ENCODE measurements around the gene AMOT. TPM values are rescaled to one million over a fixed set of nuclear protein-coding genes. Genes with fewer than 3 reads are reported as not detected.

The AMOT gene
- total and polyA plus RNA-seq, 10 of the 15 experiments (the other 5 are each of a cell fraction or from before 2014, with no cell fraction given): 0.92 to 14.5 (median 2.9) TPM

- no peaks in the 10 kb centered on the region for H3K9me3 ChIP-seq (replicated peaks; ENCODE audit: control insufficient read depth, insufficient read depth, low read length)
- intact Hi-C loops (cut with micrococcal nuclease; ENCODE audit: unreplicated experiment): loop anchor here (10.0 kb wide), 4 partner anchors 206 to 874 kb away; no protein-coding TSS in a partner anchor
- in situ Hi-C loops (cut with MboI): no loop called here
- no TSS peak for BruUV-seq (replicated peaks)
- no peak overlapping the region for H3K9ac ChIP-seq (ENCODE audit: control insufficient read depth, insufficient read depth, low read length)
- H3K79me2 ChIP-seq (ENCODE audit: control insufficient read depth, insufficient read depth, low read length): no peaks in the 10 kb centered on the region
- ChIA-PET RAD21 (ENCODE audit: unreplicated experiment) (no interaction called here), SMC1A (ENCODE audit: uncharacterized antibody, unreplicated experiment) (interaction anchor here (1.0 kb wide), 1 partner anchor 8 kb away, joined by 3 read pairs; no protein-coding TSS in a partner anchor), POLR2A (no interaction called here), CTCF (interaction anchor here (0.8 kb wide), 1 partner anchor 77 kb away, joined by 3 read pairs; no protein-coding TSS in a partner anchor)
- no peaks in the 10 kb centered on the region; the same call in 1 of the 2 replicates for H3K4me1 ChIP-seq (ENCODE audit: control insufficient read depth, insufficient read depth, low read length)
- H3K4me2 ChIP-seq (ENCODE audit: control insufficient read depth, insufficient read depth): no peak overlapping the region
- no peaks in the 10 kb centered on the region for H3K36me3 ChIP-seq (ENCODE audit: control insufficient read depth in 2 of 2, insufficient read depth in 2 of 2, low read length in 1 of 2)
- no peak for FAIRE-seq
- H3K27me3 ChIP-seq (replicated peaks in 1 of 2; ENCODE audit: control insufficient read depth in 2 of 2, insufficient read depth in 2 of 2, low read length in 1 of 2): no peaks in the 10 kb centered on the region
- H3K4me3 ChIP-seq: no peak overlapping the region
- 0% methylated on average over 5 of the region's 5 CpGs for WGBS (ENCODE audit: insufficient coverage, insufficient replicate concordance, low lambda C conversion rate, missing lambda C conversion rate)
- no peaks in the 10 kb centered on the region for H4K20me1 ChIP-seq (ENCODE audit: control insufficient read depth, insufficient read depth)
- no peak overlapping the region for H2AFZ ChIP-seq (ENCODE audit: control insufficient read depth, low read depth, low read length)
- no peak overlapping the region for H3K27ac ChIP-seq (ENCODE audit: control insufficient read depth, insufficient read depth)
- DNase-seq (ENCODE audit: low read depth, low spot score): no peak
- ATAC-seq: peak; percentile 84
- TF ChIP-seq, protein P1, sequence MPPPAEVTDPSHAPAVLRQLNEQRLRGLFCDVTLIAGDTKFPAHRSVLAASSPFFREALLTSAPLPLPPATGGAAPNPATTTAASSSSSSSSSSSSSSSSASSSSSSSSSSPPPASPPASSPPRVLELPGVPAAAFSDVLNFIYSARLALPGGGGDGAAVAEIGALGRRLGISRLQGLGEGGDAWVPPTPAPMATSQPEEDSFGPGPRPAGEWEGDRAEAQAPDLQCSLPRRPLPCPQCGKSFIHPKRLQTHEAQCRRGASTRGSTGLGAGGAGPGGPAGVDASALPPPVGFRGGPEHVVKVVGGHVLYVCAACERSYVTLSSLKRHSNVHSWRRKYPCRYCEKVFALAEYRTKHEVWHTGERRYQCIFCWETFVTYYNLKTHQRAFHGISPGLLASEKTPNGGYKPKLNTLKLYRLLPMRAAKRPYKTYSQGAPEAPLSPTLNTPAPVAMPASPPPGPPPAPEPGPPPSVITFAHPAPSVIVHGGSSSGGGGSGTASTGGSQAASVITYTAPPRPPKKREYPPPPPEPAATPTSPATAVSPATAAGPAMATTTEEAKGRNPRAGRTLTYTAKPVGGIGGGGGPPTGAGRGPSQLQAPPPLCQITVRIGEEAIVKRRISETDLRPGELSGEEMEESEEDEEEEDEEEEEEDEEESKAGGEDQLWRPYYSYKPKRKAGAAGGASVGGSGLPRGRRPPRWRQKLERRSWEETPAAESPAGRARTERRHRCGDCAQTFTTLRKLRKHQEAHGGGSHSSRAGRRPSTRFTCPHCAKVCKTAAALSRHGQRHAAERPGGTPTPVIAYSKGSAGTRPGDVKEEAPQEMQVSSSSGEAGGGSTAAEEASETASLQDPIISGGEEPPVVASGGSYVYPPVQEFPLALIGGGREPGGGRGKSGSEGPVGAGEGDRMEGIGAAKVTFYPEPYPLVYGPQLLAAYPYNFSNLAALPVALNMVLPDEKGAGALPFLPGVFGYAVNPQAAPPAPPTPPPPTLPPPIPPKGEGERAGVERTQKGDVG (CRISPR knock-in tag; IDR thresholded peaks at IDR 0.05): no peak
- TF ChIP-seq JUNB (IDR thresholded peaks at IDR 0.05) (peak; percentile 41; the same call in 1 of the 2 replicates), TCF12 (IDR thresholded peaks at IDR 0.05; ENCODE audit: low read depth, low read length) (no peak), JUND (IDR thresholded peaks at IDR 0.05; ENCODE audit: low read depth, low read length) (no peak), PKNOX1 (IDR thresholded peaks at IDR 0.05) (no peak), RUNX3 (IDR thresholded peaks at IDR 0.05; ENCODE audit: low read length) (peak; percentile 62), BMI1 (IDR thresholded peaks at IDR 0.05; ENCODE audit: borderline replicate concordance) (no peak), BHLHE40 (IDR thresholded peaks at IDR 0.05; ENCODE audit: borderline replicate concordance in 1 of 2, low read depth in 2 of 2, low read length in 1 of 2) (no peak), PAX5 (IDR thresholded peaks at IDR 0.05; ENCODE audit: borderline replicate concordance, low read depth, low read length) (peak; percentile 29; the same call in 1 of the 2 replicates), BACH1 (IDR thresholded peaks at IDR 0.05; ENCODE audit: borderline replicate concordance) (no peak), KLF5 (IDR thresholded peaks at IDR 0.05; ENCODE audit: partially characterized antibody) (no peak)
- TF ChIP-seq, protein P2, sequence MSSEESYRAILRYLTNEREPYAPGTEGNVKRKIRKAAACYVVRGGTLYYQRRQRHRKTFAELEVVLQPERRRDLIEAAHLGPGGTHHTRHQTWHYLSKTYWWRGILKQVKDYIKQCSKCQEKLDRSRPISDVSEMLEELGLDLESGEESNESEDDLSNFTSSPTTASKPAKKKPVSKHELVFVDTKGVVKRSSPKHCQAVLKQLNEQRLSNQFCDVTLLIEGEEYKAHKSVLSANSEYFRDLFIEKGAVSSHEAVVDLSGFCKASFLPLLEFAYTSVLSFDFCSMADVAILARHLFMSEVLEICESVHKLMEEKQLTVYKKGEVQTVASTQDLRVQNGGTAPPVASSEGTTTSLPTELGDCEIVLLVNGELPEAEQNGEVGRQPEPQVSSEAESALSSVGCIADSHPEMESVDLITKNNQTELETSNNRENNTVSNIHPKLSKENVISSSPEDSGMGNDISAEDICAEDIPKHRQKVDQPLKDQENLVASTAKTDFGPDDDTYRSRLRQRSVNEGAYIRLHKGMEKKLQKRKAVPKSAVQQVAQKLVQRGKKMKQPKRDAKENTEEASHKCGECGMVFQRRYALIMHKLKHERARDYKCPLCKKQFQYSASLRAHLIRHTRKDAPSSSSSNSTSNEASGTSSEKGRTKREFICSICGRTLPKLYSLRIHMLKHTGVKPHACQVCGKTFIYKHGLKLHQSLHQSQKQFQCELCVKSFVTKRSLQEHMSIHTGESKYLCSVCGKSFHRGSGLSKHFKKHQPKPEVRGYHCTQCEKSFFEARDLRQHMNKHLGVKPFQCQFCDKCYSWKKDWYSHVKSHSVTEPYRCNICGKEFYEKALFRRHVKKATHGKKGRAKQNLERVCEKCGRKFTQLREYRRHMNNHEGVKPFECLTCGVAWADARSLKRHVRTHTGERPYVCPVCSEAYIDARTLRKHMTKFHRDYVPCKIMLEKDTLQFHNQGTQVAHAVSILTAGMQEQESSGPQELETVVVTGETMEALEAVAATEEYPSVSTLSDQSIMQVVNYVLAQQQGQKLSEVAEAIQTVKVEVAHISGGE (CRISPR knock-in tag; IDR thresholded peaks at IDR 0.05): no peak
- TF ChIP-seq, protein P3, sequence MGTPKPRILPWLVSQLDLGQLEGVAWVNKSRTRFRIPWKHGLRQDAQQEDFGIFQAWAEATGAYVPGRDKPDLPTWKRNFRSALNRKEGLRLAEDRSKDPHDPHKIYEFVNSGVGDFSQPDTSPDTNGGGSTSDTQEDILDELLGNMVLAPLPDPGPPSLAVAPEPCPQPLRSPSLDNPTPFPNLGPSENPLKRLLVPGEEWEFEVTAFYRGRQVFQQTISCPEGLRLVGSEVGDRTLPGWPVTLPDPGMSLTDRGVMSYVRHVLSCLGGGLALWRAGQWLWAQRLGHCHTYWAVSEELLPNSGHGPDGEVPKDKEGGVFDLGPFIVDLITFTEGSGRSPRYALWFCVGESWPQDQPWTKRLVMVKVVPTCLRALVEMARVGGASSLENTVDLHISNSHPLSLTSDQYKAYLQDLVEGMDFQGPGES (IDR thresholded peaks at IDR 0.05): no peak
Measured at GRCh38 chrX:112738347-112739033, 102.1 kb downstream of the AMOT start.
